ENCODE results near the gene COL4A2. TPM values are rescaled to one million over a fixed set of nuclear protein-coding genes. Genes with fewer than 3 reads are reported as not detected.

Gene COL4A2
- total RNA-seq, 1 donor from 2014 or later, result 180 TPM

DNA sequence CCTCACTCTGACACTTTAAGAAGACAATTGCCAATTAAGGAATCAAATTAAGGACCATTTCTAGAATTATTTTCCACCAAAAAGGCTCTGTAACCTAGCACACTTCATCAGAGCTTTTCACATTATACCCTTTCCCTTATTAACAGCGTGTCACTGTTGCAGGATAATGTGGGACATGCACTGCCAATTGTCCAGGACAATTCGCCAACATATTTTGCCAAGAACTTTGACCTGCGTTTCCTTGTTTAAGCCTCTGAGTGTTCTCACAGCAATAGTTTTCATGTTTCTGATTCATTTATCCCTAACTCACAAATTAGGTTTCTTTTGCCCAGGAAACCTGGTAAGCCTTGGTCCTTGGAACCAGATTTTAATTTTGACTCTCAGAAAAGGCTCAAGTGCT lies 13.4 kb upstream of the COL4A2 start:
- intact Hi-C loops (cut with DNase I), result no loop called here
- H3K36me3 ChIP-seq, result no peaks in the 10 kb centered on the region
- peaks cover 45% of the 10 kb centered on the region for H3K4me1 ChIP-seq
- no peak for DNase-seq (ENCODE audit: extremely low spot score in 2 of 2)
- H3K27ac ChIP-seq, result no peak overlapping the region
- no peak overlapping the region for H3K4me3 ChIP-seq
- H3K9me3 ChIP-seq, result no peaks in the 10 kb centered on the region
- no peak for TF ChIP-seq POLR2AphosphoS5 (IDR thresholded peaks at IDR 0.05; ENCODE audit: insufficient read depth in 1 of 2, low read depth in 1 of 2)
- no peak for TF ChIP-seq POLR2A (IDR thresholded peaks at IDR 0.05)
- TF ChIP-seq, protein P1, sequence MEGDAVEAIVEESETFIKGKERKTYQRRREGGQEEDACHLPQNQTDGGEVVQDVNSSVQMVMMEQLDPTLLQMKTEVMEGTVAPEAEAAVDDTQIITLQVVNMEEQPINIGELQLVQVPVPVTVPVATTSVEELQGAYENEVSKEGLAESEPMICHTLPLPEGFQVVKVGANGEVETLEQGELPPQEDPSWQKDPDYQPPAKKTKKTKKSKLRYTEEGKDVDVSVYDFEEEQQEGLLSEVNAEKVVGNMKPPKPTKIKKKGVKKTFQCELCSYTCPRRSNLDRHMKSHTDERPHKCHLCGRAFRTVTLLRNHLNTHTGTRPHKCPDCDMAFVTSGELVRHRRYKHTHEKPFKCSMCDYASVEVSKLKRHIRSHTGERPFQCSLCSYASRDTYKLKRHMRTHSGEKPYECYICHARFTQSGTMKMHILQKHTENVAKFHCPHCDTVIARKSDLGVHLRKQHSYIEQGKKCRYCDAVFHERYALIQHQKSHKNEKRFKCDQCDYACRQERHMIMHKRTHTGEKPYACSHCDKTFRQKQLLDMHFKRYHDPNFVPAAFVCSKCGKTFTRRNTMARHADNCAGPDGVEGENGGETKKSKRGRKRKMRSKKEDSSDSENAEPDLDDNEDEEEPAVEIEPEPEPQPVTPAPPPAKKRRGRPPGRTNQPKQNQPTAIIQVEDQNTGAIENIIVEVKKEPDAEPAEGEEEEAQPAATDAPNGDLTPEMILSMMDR (IDR thresholded peaks at IDR 0.05), result no peak
- no peaks in the 10 kb centered on the region for H3K27me3 ChIP-seq

DNA sequence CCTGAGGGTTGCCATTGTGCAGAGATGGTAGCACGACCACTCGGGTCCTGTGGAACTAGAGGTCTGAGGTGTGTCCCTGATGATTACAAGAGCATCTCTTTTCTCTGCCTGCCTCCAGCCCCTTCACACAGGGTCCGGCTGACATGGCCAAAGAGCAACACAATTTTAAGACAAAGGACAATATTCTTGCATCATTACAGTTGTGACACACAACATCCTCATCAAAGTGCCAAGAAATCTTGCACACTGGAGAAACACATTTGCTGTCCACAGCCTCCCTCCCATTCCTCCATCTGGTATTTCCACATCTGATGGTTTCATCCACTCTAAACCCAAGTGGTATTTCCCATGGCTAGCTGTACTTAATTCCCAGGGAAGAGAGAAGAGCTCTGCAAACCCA lies 12.9 kb upstream of the COL4A2 start:
- Histone ChIP-seq H3K36me3 (no peaks in the 10 kb centered on the region), H3K9me3 (no peaks in the 10 kb centered on the region), H3K27ac (no peak overlapping the region), H3K27me3 (no peaks in the 10 kb centered on the region), H3K4me3 (no peak overlapping the region), H3K4me1 (peaks cover 50% of the 10 kb centered on the region)
- DNase-seq (ENCODE audit: extremely low spot score in 2 of 2), result no peak
- intact Hi-C loops (cut with DNase I), result no loop called here
- TF ChIP-seq POLR2AphosphoS5 (IDR thresholded peaks at IDR 0.05; ENCODE audit: insufficient read depth in 1 of 2, low read depth in 1 of 2), result no peak
- TF ChIP-seq POLR2A (IDR thresholded peaks at IDR 0.05), result no peak
- TF ChIP-seq, protein P1 (IDR thresholded peaks at IDR 0.05), result no peak

DNA sequence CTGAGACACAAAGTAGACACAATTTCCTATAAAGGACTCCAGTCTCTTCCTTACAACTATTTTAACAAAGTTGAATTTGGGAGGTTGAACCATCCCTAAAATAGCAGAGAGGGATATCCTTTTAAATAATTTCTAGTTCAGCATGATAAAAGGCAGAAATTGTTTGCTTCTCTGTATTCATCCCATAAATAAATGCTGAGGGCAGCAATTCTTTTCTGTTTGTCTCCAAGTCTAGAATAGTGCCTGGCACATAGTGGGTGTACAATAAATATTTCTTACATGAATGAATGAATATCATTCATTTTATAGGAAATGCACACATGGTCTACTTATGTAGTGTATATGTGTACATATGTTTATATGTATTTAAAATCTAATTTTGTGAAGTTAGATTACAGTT lies 12.5 kb upstream of the COL4A2 start:
- Histone ChIP-seq H3K36me3 (no peaks in the 10 kb centered on the region), H3K27ac (no peak overlapping the region), H3K4me3 (no peak overlapping the region), H3K9me3 (no peaks in the 10 kb centered on the region), H3K27me3 (no peaks in the 10 kb centered on the region), H3K4me1 (peaks cover 55% of the 10 kb centered on the region)
- intact Hi-C loops (cut with DNase I), result no loop called here
- no peak for DNase-seq (ENCODE audit: extremely low spot score in 2 of 2)
- TF ChIP-seq POLR2A (IDR thresholded peaks at IDR 0.05) (no peak), POLR2AphosphoS5 (IDR thresholded peaks at IDR 0.05; ENCODE audit: insufficient read depth in 1 of 2, low read depth in 1 of 2) (no peak)
- TF ChIP-seq, protein P1 (IDR thresholded peaks at IDR 0.05), result no peak

DNA sequence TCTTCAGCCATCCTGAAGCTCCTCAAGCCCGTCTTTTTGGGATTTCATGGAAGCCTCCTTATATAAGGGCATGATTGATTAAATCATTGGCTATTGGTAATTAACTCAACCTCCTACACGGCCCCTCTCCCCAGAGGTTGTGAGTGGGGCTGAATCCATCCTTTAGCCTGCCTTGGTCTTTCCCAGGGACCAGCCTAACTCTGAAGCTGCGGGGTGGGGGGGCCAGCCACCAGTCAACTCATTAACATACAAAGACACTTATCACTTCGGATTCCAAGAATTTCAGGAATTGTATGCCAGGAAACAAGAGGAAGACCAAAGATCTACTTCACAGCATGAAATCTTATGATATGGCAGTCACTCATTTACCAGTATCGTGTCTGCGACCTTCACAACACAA lies 10.1 kb upstream of the COL4A2 start:
- no peaks in the 10 kb centered on the region for H3K36me3 ChIP-seq
- peak in 1 of 2 donors; percentile 54 for DNase-seq (ENCODE audit: extremely low spot score in 2 of 2)
- H3K4me1 ChIP-seq, result peaks cover 63% of the 10 kb centered on the region
- H3K4me3 ChIP-seq, result no peak overlapping the region
- no peaks in the 10 kb centered on the region for H3K9me3 ChIP-seq
- TF ChIP-seq POLR2AphosphoS5 (IDR thresholded peaks at IDR 0.05; ENCODE audit: insufficient read depth in 1 of 2, low read depth in 1 of 2), result no peak
- TF ChIP-seq POLR2A (IDR thresholded peaks at IDR 0.05), result no peak
- TF ChIP-seq, protein P1 (IDR thresholded peaks at IDR 0.05), result no peak
- no peaks in the 10 kb centered on the region for H3K27me3 ChIP-seq
- intact Hi-C loops (cut with DNase I), result no loop called here
- no peak overlapping the region for H3K27ac ChIP-seq

DNA sequence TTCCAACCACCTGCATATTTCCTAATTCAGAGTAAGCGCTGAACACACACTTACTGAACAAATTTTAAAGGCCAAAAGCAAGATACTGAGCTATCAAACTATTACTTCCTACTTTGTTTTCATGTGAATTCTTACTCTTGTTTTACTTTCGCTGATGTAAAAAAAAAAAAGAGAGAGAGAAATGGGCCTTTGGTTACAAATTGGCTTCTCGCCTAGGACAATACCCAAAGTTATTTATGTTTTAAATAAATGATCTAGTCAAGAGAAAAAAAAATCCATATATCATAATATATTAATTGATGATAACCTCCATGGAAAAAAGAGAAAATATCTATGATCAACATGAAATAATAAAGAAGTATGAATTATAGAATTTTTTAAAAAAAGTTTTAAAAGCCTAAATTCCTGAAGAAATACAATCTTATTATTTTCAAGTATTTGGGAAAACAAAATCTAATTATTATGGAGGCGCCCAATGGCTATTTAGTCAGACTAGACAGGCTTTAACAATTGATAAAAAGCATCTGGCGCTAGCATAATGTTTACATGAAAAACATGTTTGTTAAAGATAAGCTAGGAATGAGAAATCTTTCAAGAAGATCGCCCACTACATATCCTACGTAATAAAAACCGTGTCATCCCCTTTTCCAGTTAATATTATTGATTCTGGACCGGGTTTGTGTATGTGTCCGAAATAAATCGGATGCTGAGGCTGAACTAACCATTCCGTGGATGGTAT lies 9.1 kb upstream of the COL4A2 start:
- intact Hi-C loops (cut with DNase I), result no loop called here
- no peaks in the 10 kb centered on the region for H3K9me3 ChIP-seq
- no peaks in the 10 kb centered on the region for H3K27me3 ChIP-seq
- TF ChIP-seq POLR2A (IDR thresholded peaks at IDR 0.05) (no peak), POLR2AphosphoS5 (IDR thresholded peaks at IDR 0.05; ENCODE audit: insufficient read depth in 1 of 2, low read depth in 1 of 2) (no peak)
- TF ChIP-seq, protein P1 (IDR thresholded peaks at IDR 0.05), result no peak
- H3K36me3 ChIP-seq, result no peaks in the 10 kb centered on the region
- H3K27ac ChIP-seq, result peak overlapping the region; percentile 53
- no peak for DNase-seq (ENCODE audit: extremely low spot score in 2 of 2)
- peaks cover 62% of the 10 kb centered on the region for H3K4me1 ChIP-seq
- H3K4me3 ChIP-seq, result peak overlapping the region in 1 of 2 donors; percentile 11

Measured in vagina (tissue), 2 donors.